GM18909 (cell line): Measurements from ENCODE around the gene ARHGAP4.

Experiments
- ATAC-seq: cut with Tn5 transposase; IDR thresholded peaks from one replicate; pipeline ENCODE4 v1.9.1; 2021; ENCODE audit warnings: mild to moderate bottlenecking; ENCODE audit not compliant: unreplicated experiment, poor library complexity

Gene ARHGAP4

GRCh38 chrX:153909024-153909979, 16.8 kb downstream of the ARHGAP4 start:
- ATAC-seq: no peak

- no peak for ATAC-seq
Measured at GRCh38 chrX:153908219-153908860, 17.7 kb downstream of the ARHGAP4 start.

DNA sequence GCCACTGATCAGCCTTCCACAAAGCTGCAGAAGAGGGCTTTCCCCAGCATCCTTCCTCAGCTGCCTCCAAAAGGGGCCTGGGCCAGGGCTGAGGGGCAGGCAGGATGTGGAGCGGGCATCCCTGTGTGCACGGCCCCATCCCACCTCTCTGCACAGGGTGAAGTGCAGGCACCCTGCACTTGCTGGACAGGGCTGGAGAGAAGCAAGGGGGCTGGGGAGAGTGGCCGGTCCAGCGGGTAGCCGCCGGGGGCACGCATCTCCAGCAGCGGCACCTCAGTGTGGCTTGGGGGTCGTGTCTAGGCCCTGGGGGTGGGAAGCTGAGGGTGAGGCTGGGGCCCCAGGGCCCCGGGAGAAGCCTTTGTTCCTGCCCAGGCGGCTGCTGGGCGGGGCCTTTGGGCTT, 18.6 kb downstream of the ARHGAP4 start:
- no peak for ATAC-seq

DNA sequence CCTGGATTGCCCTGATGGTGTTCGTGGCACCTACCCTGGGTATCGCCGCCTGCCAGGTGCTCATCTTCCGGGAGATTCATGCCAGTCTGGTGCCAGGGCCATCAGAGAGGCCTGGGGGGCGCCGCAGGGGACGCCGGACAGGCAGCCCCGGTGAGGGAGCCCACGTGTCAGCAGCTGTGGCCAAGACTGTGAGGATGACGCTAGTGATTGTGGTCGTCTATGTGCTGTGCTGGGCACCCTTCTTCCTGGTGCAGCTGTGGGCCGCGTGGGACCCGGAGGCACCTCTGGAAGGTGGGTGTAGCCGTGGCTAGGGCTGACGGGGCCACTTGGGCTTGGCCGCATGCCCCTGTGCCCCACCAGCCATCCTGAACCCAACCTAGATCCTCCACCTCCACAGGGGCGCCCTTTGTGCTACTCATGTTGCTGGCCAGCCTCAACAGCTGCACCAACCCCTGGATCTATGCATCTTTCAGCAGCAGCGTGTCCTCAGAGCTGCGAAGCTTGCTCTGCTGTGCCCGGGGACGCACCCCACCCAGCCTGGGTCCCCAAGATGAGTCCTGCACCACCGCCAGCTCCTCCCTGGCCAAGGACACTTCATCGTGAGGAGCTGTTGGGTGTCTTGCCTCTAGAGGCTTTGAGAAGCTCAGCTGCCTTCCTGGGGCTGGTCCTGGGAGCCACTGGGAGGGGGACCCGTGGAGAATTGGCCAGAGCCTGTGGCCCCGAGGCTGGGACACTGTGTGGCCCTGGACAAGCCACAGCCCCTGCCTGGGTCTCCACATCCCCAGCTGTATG, 19.7 kb downstream of the ARHGAP4 start:
- ATAC-seq: no peak

GRCh38 chrX:153905481-153906095, 20.5 kb downstream of the ARHGAP4 start:
- no peak for ATAC-seq

DNA sequence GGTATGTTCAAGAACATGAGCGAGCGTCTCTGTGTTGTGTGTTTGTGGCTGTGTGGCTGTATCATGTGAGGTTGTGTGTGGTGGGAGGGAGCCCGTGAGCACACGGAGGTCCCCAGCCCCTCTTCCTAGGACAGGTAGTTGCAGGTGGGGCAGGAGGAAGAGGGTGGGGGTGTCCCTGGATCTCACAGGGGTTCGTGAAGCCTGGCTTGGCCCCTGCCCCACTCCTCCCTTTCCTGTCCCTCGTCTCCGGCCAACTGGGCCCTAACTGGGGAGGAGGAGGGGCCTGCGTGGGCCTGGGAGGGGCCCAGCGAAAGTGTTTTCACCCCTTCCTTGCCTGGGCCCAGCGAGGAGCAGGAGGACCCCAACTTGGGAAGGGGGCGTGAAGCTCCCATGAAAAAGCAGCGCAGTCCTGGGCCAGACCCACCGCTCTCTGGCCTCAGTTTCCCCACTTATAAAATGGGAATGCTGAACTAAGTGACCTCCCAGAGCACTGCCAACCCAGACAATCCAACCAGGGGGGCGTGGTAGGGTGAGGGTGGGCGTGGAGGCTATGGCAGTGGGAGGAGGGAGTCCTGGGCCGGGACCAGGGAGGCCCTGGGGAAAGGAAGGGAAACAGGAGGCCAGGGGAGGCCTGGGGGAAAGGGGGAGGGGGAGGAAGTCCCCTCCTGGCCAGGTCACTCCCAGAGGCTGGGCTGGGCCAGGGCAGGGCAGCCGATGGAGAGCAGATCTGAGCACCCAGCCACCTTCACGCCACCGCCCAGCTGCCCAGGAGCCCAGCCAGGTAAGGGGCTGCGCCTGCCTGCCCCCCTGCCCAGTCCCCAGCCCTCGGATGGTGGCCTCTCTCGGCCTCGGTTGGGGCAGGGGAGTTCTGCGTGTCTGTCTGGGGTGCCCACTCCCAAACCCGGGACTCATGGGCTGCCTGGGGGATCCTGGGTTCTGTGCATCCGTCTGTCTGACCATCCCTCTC, 21.8 kb downstream of the ARHGAP4 start, which contains the start of gene AVPR2:
Gene AVPR2, plus strand, starts transcription at position 683 of the 967 bp plus-strand sequence. CDS start 473 bp downstream, outside the sequence.
- ATAC-seq: no peak

- ATAC-seq: no peak
Measured at GRCh38 chrX:153903238-153903980, 22.7 kb downstream of the ARHGAP4 start.

- no peak for ATAC-seq
Measured at GRCh38 chrX:153902385-153902784, 23.7 kb downstream of the ARHGAP4 start.

DNA sequence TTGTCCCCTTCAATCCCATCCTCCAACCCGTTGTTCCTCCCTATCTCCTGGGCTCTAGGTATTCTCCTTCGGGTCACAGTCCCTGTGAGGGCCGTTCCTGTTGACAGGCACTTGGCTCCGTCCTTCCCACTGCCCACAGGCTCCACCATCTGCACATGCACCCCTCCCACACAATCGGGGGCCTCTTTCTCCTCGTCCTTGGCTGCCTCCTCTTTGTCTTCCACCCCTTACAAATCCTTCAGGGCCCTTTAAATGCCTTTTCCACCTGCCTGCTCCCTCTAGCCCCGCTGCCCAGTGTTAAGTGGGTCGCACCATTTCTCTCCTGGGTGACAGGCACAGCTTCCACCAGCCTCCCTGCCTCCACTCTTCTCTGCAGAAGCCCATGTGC, 24.3 kb downstream of the ARHGAP4 start:
- no peak for ATAC-seq

- ATAC-seq: peak; percentile 87
Measured at GRCh38 chrX:153900831-153901752, 25.0 kb downstream of the ARHGAP4 start.

- ATAC-seq: no peak
Measured at GRCh38 chrX:153897899-153898298, 28.2 kb downstream of the ARHGAP4 start.

- no peak for ATAC-seq
Measured at GRCh38 chrX:153889123-153889522, 36.9 kb downstream of the ARHGAP4 start.

- ATAC-seq: no peak
Measured at GRCh38 chrX:153888344-153888743, 37.7 kb downstream of the ARHGAP4 start.

GRCh38 chrX:153887385-153887784, 38.7 kb downstream of the ARHGAP4 start:
- no peak for ATAC-seq

- no peak for ATAC-seq
Measured at GRCh38 chrX:153886915-153887314, 39.1 kb downstream of the ARHGAP4 start.

GRCh38 chrX:153885968-153886903, 39.8 kb downstream of the ARHGAP4 start, which contains the start of gene L1CAM:
L1CAM (minus strand) TSS chrX:153886173; CDS start chrX:153875836, 10,337 bp downstream.
- no peak for ATAC-seq
